NCI-H345 (cell line): ENCODE measurements around the gene SMAD7.

Experiments used
- DNase-seq: peaks from one replicate; lab custom pipeline; 2025; lab: John Stamatoyannopoulos, UW

Gene SMAD7

GRCh38 chr18:48944634-48945033 lies 6.1 kb downstream of the SMAD7 start:
- no peak for DNase-seq

GRCh38 chr18:48943736-48944527 lies 6.8 kb downstream of the SMAD7 start:
- DNase-seq = no peak

GRCh38 chr18:48943333-48943732 lies 7.4 kb downstream of the SMAD7 start:
- no peak for DNase-seq

GRCh38 chr18:48942554-48943261 lies 8.1 kb downstream of the SMAD7 start:
- no peak for DNase-seq

GRCh38 chr18:48942086-48942485 lies 8.7 kb downstream of the SMAD7 start:
- no peak for DNase-seq

GRCh38 chr18:48941672-48942071 lies 9.1 kb downstream of the SMAD7 start:
- no peak for DNase-seq

- no peak for DNase-seq
Measured at GRCh38 chr18:48940854-48941611, 9.7 kb downstream of the SMAD7 start.

- DNase-seq = no peak
Measured at GRCh38 chr18:48939205-48940097, 11.3 kb downstream of the SMAD7 start.

- no peak for DNase-seq
Measured at GRCh38 chr18:48938827-48939204, 11.9 kb downstream of the SMAD7 start.

GRCh38 chr18:48937869-48938750 lies 12.7 kb downstream of the SMAD7 start:
- no peak for DNase-seq

- DNase-seq = no peak
Measured at GRCh38 chr18:48935433-48935774, 15.4 kb downstream of the SMAD7 start.

- DNase-seq = no peak
Measured at GRCh38 chr18:48934723-48935432, 15.9 kb downstream of the SMAD7 start.

- DNase-seq = no peak
Measured at GRCh38 chr18:48934415-48934722, 16.4 kb downstream of the SMAD7 start.

GRCh38 chr18:48933578-48934414 lies 17.0 kb downstream of the SMAD7 start:
- no peak for DNase-seq

- no peak for DNase-seq
Measured at GRCh38 chr18:48932822-48933510, 17.8 kb downstream of the SMAD7 start.

- no peak for DNase-seq
Measured at GRCh38 chr18:48932462-48932818, 18.3 kb downstream of the SMAD7 start.

- no peak for DNase-seq
Measured at GRCh38 chr18:48931680-48932461, 18.9 kb downstream of the SMAD7 start.

- no peak for DNase-seq
Measured at GRCh38 chr18:48930926-48931325, 19.8 kb downstream of the SMAD7 start.
